Cardiac fibroblast (primary cell): ENCODE data around the gene DAB2IP.

Experiments
- DNase-seq, 2 donors: peaks; one replicate each; pipeline versions ENCODE4 v3.0.0 to v3.0.0-alpha.2; 2010; ENCODE audit warnings: low read depth in 2 of 2
- H3K4me3 ChIP-seq, 2 donors: replicated peaks in 1 of 2; 1 replicate in 1 of 2; 2 replicates in 1 of 2; pipeline ENCODE4 v1.5.1; 2011; ENCODE audit warnings: low read depth in 2 of 2, low read length in 2 of 2, mild to moderate bottlenecking in 2 of 2, moderate library complexity in 1 of 2
- TF ChIP-seq, protein P1 (sequence below): IDR thresholded peaks from one replicate; pipeline ENCODE4 v1.5.1; 2011; ENCODE audit warnings: low read depth, mild to moderate bottlenecking, low read length, inconsistent platforms

The DAB2IP gene

DNA sequence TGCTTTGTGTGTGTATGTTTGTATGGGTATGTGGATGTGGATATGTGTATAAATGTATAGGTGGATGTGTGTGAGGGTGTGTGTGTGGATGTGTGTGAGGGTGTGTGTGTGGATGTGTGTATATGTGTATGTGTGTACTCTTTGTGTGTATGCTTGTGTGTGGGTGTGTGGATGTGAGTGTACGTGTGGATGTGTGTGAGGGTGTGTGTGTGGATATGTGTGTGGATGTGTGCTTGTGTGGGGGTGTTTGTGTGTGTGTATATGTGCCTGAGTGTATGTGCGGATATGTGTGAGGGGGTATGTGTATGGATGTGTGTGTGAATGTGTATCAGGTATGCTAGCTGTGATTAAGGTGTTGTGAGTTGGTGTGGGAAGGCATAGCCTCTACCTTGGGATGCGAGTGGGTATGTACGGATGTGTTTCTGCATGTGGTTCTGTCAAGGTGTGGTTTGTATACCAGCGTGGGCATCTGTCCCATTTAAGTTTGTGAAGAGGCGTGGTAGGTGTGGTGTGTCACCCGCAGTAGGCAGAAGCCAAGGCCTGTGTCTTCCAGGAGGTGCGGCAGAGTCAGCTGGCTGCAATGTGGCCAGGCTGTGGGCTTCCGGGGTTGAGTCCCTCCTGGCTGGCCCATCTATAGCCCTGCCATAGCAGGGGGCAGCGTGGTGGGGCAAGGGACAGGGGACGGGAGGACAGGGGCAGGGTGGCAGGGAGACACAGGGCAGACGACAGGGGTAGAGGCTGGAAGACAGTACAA, 155.8 kb downstream of the DAB2IP start:
- H3K4me3 ChIP-seq, result no peak overlapping the region
- no peak for DNase-seq
- TF ChIP-seq, protein P1, sequence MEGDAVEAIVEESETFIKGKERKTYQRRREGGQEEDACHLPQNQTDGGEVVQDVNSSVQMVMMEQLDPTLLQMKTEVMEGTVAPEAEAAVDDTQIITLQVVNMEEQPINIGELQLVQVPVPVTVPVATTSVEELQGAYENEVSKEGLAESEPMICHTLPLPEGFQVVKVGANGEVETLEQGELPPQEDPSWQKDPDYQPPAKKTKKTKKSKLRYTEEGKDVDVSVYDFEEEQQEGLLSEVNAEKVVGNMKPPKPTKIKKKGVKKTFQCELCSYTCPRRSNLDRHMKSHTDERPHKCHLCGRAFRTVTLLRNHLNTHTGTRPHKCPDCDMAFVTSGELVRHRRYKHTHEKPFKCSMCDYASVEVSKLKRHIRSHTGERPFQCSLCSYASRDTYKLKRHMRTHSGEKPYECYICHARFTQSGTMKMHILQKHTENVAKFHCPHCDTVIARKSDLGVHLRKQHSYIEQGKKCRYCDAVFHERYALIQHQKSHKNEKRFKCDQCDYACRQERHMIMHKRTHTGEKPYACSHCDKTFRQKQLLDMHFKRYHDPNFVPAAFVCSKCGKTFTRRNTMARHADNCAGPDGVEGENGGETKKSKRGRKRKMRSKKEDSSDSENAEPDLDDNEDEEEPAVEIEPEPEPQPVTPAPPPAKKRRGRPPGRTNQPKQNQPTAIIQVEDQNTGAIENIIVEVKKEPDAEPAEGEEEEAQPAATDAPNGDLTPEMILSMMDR, result no peak

DNA sequence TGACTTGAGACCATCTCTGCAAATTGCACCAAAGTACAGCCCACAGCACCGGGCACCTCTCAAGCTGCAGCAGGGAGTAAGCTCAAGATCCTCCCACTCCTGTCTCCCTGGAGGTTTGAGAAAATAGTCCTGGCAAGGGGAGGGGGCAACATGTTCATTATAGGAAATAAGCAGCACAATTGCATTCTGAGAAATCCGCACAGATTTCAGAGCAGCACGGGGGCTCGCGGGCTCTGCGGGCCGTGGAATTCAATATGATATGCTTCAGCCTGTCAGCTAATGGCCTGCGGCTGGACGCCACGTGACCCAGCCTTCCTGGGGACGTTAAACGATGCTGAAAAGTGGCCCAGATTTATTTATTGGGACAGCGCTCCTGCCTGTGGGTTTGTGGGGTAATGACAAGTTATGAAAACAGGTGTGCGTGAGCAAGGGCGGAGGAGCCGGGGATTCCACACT, 156.4 kb downstream of the DAB2IP start:
- DNase-seq, result peak in 1 of 2 donors; percentile 14
- TF ChIP-seq, protein P1, result no peak
- no peak overlapping the region for H3K4me3 ChIP-seq

DNA sequence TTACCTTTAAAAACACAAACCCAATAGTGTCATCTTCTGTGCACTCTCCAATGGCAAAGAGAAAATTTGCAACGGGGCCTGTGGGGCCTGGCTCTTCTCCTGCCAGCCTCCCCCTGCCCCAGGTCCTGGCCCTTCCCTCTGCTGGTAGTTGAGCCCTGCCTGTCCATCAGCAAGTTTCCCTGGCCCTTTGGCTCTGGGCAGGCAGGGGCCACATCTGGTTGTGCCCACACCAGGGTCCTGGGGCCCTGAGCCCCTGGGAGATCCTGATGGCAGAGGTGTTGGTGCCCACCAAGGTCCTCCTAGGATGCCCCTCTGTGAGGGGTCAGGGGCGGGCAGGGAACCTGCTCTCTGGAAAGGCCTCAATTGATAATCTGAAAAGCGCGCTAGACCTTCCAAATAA, 157.3 kb downstream of the DAB2IP start:
- TF ChIP-seq, protein P1, result no peak
- no peak for DNase-seq
- no peak overlapping the region for H3K4me3 ChIP-seq

DNA sequence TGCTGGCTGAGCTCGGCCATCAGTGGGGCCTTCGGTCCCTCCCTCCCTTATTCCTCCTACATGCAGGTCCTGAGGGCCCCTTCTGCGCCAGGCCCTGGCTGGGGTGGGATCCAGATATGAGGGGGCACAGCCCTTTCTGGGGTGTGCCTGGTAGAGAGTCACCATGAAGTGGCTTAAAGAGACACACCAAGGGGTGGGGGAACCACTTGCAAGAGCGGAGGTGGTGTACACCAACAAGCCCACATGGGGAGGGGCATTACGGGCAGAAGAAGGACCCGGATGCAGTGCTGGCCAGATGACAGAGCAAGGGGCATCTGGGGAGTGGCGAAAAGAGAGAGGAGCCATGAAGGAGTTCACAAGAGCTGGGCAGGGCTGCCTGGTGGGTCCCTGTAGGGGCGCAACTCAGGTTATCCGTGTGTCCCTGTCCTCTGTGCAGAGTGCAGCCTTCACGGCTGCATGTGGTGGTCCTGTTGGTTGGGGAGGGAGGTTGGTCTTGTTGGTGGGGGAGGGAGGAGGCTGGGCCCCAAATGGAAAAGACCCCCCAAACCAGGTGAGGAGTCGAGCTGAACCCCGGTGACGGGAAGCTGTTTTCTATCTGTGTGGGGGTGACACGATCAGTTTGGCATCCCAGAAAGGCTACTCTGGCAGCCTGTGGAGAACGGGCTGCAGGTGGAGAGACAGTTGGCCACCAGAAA, 158.1 kb downstream of the DAB2IP start:
- TF ChIP-seq, protein P1, result no peak
- no peak for DNase-seq
- no peak overlapping the region for H3K4me3 ChIP-seq

DNA sequence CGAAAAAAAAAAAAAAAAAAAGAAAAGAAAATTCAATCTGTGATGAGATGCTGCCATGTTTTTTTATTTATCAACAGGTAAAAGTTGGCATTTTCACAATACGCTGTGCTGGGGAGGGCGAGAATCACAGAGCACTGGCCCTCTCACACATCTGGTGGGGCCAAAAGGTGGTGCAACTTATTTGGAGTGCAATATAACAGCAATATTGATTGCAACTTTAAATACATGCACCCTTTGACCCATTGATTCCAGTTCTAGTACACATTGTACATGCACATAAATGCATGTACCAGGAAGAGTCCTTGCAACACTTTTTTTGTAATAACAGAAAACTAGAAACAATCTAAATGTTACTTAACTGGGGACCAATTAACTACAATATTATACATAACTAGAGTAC, 159.1 kb downstream of the DAB2IP start:
- DNase-seq, result no peak
- no peak overlapping the region for H3K4me3 ChIP-seq
- TF ChIP-seq, protein P1, result no peak

DNA sequence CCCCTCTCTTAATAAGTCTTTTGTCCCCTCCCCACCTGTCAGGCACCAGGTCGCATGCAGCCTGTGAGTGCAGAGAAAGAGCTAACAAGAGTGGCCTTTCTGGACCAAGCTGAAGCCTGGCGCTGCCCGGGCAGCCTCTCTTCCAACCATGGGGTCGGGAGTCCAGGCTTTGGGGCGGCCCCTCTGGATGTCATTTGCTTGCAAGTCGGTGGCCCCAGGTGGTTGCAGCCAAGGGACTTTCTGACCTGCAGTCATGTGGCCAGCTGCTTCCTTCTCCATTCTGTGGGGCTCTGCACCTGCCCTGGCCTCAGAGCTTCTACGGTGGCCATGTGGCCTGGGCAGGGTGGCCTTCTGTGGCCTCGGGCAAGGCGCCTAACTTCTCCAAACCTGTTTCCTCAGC, 159.7 kb downstream of the DAB2IP start:
- no peak for DNase-seq
- H3K4me3 ChIP-seq, result no peak overlapping the region
- TF ChIP-seq, protein P1, result no peak
